ENCODE results near the gene DPP4.
"Not testable (repeated sequence)": the region's sequence is repeated elsewhere in the genome, so short reads cannot be mapped to it uniquely, and the experiment has no call there.

The DPP4 gene

GRCh38 chr2:162057426-162057825, 16.6 kb downstream of the DPP4 start:
- DNase-seq (ENCODE audit: low spot score), result peak; percentile 55

GRCh38 chr2:162056796-162057399, 17.1 kb downstream of the DPP4 start:
- DNase-seq (ENCODE audit: low spot score), result peak; percentile 60

GRCh38 chr2:162053808-162054155, 20.2 kb downstream of the DPP4 start:
- no peak for DNase-seq (ENCODE audit: low spot score)

GRCh38 chr2:162053066-162053807, 20.8 kb downstream of the DPP4 start:
- no peak for DNase-seq (ENCODE audit: low spot score)

- DNase-seq (ENCODE audit: low spot score), result no peak
Measured at GRCh38 chr2:162050513-162050961, 23.5 kb downstream of the DPP4 start.

- DNase-seq (ENCODE audit: low spot score), result not testable (repeated sequence)
Measured at GRCh38 chr2:162049089-162049488, 24.9 kb downstream of the DPP4 start.

- DNase-seq (ENCODE audit: low spot score), result no peak
Measured at GRCh38 chr2:162044586-162044985, 29.4 kb downstream of the DPP4 start.

- DNase-seq (ENCODE audit: low spot score), result no peak
Measured at GRCh38 chr2:162043132-162043531, 30.9 kb downstream of the DPP4 start.

- no peak for DNase-seq (ENCODE audit: low spot score)
Measured at GRCh38 chr2:162041485-162041884, 32.5 kb downstream of the DPP4 start.

- DNase-seq (ENCODE audit: low spot score), result no peak
Measured at GRCh38 chr2:162038725-162039124, 35.3 kb downstream of the DPP4 start.

- DNase-seq (ENCODE audit: low spot score), result no peak
Measured at GRCh38 chr2:162037886-162038285, 36.1 kb downstream of the DPP4 start.

GRCh38 chr2:162037028-162037795, 36.8 kb downstream of the DPP4 start:
- DNase-seq (ENCODE audit: low spot score), result no peak

- no peak for DNase-seq (ENCODE audit: low spot score)
Measured at GRCh38 chr2:162035981-162036380, 38.0 kb downstream of the DPP4 start.

GRCh38 chr2:162030363-162031190, 43.4 kb downstream of the DPP4 start:
- DNase-seq (ENCODE audit: low spot score), result no peak

- DNase-seq (ENCODE audit: low spot score), result no peak
Measured at GRCh38 chr2:162029287-162029901, 44.6 kb downstream of the DPP4 start.

- no peak for DNase-seq (ENCODE audit: low spot score)
Measured at GRCh38 chr2:162028511-162028910, 45.5 kb downstream of the DPP4 start.

- DNase-seq (ENCODE audit: low spot score), result no peak
Measured at GRCh38 chr2:162025121-162025911, 48.7 kb downstream of the DPP4 start.

GRCh38 chr2:162022290-162022945, 51.6 kb downstream of the DPP4 start:
- DNase-seq (ENCODE audit: low spot score), result no peak

- DNase-seq (ENCODE audit: low spot score), result no peak
Measured at GRCh38 chr2:162021516-162022058, 52.4 kb downstream of the DPP4 start.

GRCh38 chr2:162018530-162018929, 55.5 kb downstream of the DPP4 start:
- no peak for DNase-seq (ENCODE audit: low spot score)

Measured in activated CD4-positive, alpha-beta T cell treated with anti-CD3 and anti-CD28 coated beads, Interleukin-2, Interleukin-4, amounts not matched to agents 100 ng/mL and 50 ng/mL, durations not matched to agents 16 hours and 8 hours (primary cell).